T-helper 17 cell (primary cell): ENCODE results near the gene AGAP5. TPM values are rescaled to one million over a fixed set of nuclear protein-coding genes. Genes with fewer than 3 reads are reported as not detected.

Experiments
- total RNA-seq, 4 donors: library from RNA in 2 of 4; stranded (reverse) in 2 of 4; gene quantifications; one replicate each; pipeline ENCODE4 v1.2.3 and lab custom pipeline; 2022 to 2026

AGAP5 gene
- total RNA-seq, 2 donors from 2014 or later, result 7.7 to 8.2 TPM

Other genes starting within 250 kb of the AGAP5 start
- gene PPP3CB, start 202.1 kb downstream of the AGAP5 start, total RNA-seq, result 10 to 100 TPM; 31.8 to 37.4 TPM
- gene USP54, start 106.8 kb downstream of the AGAP5 start, total RNA-seq, result 1 to 10 TPM; 3.6 TPM
- not detected for gene MYOZ1, start 56.6 kb downstream of the AGAP5 start, total RNA-seq
- under 1 TPM in 1 of 2 donors, not detected in 1; 0.08 TPM for gene SYNPO2L, start 42.1 kb downstream of the AGAP5 start, total RNA-seq
- gene SEC24C, start 46.3 kb upstream of the AGAP5 start, total RNA-seq, result 10 to 100 TPM; 85.0 to 85.5 TPM
- 1 to 10 TPM; 6.6 to 7.6 TPM for gene CHCHD1, start 83.9 kb upstream of the AGAP5 start, total RNA-seq
- gene ZSWIM8, start 87.5 kb upstream of the AGAP5 start, total RNA-seq, result 10 to 100 TPM; 71.7 to 74.7 TPM
- 10 to 100 TPM; 80.6 to 80.9 TPM for gene NDST2, start 113.5 kb upstream of the AGAP5 start, total RNA-seq
- gene CAMK2G, start 176.4 kb upstream of the AGAP5 start, total RNA-seq, result 10 to 100 TPM; 52.6 to 59.6 TPM
- under 1 TPM in 1 of 2 donors, not detected in 1; 0.42 TPM for gene PLAU, start 213.0 kb upstream of the AGAP5 start, total RNA-seq